GM19372 (cell line): ENCODE results near the gene TARP.
"Not testable (repeated sequence)": the region's sequence is repeated elsewhere in the genome, so short reads cannot be mapped to it uniquely, and the experiment has no call there.

Experiments
- ATAC-seq: cut with Tn5 transposase; IDR thresholded peaks from one replicate; pipeline ENCODE4 v1.9.1; 2021; ENCODE audit warnings: mild to moderate bottlenecking, low read depth, moderate library complexity; ENCODE audit not compliant: unreplicated experiment

TARP gene

DNA sequence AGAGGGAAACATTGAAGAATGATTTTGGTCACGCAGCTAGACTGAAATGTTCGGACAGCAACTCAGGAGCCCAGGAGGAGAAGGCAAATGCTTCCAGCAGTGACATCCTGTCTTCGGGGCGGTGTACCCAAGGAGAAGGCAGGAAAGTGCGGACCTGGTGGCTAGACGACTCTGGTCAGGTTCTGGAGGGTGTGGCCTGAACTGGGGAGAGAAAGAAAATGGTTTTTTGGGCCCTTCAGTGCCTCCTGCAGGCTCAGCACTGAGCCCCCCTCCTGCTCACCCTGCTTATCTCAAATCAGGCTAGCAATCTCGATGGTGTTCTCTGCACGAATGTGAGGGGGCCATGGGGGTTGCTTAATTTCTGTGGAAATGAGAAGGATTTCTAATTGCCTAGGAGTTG is 26.7 kb upstream of the TARP start:
- no peak for ATAC-seq

DNA sequence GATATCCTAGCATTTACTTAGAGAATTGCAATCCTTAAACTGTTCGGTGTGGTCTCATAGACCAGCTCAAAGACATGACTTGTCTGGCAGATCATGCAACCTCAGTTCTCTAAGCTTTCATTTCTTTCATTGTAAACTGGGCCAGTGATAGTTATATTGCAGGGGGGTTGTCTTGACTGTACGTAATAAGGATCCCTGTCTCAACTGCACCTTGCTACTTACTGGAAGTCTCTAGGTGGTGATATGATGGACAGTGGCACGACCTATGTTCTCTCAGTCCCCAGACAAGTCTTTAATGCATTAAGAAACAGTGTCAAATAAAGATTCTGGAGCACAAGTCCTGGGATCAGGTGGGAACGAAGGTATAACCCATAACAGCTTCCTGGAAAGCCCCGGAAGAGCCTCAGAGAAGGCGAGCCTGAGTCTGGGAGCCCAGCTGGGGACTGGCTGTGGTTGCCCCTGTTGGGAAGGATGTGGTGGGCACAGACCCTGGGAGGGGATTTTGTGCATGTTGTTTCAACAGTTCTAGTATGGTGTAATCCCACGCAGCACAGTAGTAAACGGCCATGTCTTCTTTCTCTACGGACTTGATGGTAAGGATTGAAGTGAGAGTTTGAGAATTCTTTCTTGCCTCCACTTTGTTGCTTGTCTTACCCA is 26.0 kb upstream of the TARP start:
- no peak for ATAC-seq

DNA sequence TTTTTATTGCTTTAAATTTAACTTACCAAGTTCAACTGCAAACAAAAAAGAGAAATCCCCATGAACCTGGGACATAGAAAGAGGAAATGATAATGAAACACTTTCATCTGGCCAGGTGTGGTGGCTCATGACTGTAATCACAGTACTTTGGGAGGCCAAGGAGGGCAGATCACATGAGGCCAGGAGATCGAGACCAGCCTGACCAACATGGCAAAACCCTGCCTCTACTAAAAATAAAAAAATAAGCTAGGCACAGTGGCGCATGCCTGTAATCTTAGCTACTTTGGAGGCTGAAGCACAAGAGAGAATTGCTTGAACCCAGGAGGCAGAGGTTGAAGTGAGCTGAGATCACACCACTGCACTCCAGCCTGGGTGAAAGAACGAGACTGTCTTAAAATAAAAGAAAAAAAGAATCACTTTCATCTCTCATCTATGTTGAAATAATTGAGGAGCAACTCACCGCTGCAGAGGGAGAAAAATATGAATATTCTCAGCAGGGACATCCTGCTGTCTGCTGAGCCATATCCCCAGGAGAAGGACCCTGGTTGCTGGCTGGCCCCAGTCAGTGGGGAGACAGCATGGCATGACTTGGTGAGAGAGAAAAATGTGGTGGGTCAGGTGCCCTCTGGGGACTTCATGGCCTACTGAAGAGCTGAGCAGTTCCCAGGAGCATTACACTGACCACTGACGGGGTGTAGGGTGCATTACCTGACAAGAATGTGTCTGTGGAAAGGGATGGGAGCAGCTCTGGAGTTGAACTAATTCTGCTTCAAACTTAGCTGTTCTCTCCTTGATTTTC is 22.8 kb upstream of the TARP start:
- ATAC-seq: peak; percentile 71

DNA sequence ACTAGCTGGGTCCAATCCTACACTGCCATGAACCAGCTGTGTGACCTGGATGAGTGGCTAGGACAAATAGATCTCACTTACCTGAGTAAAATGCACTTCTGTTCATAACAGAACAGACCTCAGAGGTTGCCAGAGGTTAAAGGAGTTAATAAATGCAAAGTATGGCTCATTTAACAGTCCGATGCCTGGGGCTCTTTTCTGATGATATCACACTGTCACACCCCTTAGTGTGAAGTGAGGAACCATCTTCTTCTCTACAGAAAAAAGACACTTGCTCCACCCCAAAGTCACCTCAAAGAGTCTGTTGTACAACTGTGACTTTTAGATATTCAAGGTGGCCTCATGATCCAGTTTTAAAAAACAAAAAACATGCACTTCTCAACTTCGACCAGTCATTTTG is 21.5 kb upstream of the TARP start:
- ATAC-seq: no peak

DNA sequence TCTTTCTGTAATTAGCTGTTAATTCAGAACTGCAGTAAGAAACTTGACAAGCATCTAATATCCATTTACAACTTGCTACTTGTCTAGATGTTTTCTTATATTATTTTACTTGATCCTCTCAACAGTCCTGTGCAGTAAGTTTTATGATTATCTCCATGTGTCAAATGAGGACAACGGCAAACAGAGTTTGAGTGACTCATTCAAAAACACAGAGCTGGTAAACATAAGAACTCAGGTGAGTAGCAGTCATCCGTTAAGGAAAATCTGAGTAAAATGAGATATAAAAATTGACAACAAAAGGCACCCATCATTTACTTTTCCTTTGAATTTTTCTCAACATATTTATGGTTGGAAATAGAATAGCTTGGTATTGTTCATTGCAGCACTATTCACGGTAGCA is 19.0 kb upstream of the TARP start:
- ATAC-seq: no peak

DNA sequence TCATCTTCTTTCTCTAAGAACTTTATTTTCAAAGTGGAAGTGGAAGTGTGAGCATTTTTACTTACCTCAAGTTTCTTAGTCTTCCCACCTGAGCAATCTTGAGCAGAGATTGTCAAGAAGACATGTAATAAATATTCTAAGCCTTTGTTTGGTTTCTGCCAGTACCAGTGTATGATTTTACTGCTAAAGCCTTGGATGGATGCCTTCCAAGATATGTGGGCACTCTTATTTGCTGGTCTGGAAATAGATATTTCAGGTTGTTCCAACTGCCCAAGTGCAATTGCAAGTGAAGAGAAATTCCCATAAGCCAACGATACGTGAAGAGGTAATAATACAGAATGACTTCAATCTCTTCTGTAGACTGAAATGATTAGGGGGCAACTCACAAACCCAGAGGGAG is 18.2 kb upstream of the TARP start:
- no peak for ATAC-seq

DNA sequence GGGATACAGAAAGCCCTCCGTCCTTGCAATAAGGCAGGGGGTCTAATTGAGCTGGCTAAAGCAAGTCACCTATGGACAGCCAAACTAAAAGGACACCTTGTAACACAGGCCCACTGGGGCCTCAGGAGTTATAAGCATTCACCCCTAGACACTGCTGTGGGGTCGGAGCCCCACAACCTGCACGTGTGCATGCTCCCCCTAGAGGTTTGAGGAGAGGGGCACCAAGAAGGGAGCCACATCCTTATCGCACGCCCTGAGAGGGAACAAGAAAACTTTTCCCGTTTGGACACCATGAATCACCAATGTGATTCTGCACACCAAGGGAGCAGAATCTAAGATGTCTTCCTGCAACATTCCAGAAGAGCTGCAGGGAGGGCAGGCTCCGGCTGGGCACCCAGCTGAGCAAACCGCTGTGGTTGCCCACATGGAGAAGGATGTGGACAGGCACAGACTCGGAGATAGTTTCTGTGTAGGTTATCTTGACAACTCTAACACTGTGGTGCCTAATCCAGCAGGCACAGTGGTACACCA is 17.7 kb upstream of the TARP start:
- ATAC-seq: no peak

DNA sequence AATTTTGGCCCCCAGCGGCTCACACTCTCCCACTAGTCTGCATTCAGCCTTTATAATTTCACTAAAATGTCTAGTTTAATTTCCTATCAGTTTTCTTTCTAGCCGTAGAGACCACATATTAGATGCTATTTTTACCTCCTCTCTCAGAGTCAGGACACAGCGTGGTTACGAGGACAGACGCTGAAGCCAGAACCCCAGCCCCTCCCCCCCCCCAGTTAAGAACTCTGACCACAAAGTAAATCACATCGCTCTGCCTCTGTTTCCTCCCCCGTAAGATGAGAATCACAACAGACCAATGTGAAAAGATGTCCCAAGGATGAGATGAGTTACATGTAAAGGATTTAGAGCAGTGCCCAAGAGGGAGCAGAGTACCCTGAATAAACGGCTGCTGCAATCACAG is 11.1 kb upstream of the TARP start:
- ATAC-seq: no peak

DNA sequence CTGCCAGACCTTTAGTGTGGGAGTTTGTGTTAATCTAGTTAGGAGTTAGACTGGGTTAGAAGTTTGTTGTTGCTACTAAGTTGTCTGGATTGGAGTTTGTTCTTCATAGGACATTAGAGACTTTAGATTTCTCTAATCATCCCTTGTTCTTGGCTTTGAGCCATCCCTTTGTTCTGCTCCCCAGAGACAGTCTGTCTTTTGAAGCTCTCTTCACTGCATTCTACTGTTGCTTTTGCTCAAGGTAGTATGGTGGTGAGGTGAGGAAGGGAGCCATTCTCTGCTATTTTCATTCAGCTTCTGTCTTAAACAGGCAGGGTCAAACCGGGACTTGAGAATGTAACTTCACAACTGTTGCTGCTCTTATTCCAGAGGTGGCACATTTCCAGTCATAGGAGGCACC is 10.4 kb upstream of the TARP start:
- no peak for ATAC-seq

DNA sequence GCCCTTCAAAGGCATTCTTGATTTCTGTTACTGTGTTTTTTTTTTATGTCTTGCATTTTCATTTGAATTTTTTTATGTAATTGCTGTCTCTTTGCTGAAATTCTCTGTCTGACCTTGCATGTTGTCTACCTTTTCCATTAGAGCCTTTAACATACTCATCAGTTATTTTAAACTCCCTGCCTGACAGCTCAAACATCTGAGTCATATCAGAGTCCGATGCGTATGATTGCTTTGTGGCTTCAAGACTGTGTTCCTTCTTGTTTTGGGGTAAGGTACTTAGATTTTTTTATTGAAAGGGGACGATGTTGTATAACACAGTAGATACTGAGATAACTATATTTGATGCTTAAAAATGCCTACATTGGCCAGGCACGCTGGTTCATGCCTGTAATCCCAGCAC is 9.7 kb upstream of the TARP start:
- no peak for ATAC-seq

DNA sequence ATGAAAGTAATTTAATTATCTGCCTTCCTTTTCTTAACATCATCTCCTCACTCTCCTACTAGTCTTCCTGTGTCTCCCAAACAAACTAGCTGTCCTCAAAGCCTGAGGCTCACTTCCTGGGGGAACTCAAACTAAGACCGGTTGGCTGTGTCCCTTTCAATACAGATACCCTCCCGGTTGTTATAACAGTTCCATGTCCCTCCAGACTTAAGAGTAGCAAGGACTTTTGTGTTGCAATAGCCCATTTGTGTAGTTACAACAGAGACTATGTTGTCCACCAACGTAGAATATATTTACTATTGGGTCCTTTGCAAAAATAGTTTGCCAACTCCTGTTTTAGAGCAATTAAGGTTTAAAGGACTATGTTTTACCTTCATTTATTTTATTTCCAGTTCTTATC is 8.6 kb upstream of the TARP start:
- no peak for ATAC-seq

DNA sequence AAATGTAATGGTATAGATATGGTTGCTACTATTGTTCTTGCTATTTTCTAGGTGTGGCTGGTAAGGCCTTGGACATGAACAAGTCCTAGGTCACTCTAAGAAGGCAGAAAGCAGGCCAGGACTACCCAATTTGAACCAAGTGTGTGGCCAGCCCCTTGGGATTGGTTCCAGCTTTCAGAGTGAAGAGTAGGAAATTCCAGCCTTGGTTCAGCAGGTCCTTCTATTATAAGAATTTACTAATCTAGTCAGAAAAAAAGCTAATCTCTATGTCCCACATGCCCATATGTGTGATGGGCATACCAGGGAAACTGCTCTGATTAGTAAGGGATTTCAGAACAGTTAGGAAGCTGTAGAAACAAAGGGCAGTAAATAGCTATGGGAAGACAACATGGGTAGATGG is 7.8 kb upstream of the TARP start:
- no peak for ATAC-seq

DNA sequence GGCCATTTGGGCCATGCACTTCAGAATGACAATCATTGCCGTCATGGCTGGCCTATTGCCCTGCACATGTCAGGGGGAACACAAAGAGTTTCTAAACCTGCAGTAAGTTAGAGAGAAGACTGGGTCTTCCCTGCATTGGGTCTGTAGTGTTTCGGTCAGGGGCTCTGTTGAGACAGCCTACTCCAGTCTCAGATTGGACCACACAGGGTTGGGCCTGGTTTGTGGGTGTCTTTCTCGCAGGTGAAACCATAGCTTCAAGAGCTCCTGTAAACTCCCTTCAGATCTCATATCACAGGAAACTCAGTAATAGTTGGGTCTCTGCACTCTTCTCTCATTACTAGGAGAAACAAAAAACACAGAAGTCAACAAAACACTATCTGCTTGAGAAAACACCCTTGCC is 7.3 kb upstream of the TARP start:
- ATAC-seq: no peak

DNA sequence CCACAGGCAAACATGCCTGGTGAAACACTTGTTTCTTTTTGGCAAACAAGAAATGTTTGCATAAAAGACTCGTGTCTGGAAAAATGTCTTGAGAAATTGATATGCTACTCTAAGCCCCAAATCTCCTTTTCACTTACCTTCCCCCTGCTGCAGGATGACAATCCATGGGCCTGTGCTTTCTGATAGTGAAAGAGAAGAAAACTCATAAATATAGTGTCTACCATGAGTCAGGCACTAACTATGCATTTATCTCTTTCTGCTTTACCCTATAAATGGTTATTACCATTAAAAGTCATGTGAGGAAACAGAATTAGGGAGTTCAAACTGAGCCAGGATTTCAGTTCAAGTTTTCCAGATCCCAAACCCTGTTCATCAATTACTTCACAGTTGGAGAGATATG is 6.6 kb upstream of the TARP start:
- ATAC-seq: no peak

DNA sequence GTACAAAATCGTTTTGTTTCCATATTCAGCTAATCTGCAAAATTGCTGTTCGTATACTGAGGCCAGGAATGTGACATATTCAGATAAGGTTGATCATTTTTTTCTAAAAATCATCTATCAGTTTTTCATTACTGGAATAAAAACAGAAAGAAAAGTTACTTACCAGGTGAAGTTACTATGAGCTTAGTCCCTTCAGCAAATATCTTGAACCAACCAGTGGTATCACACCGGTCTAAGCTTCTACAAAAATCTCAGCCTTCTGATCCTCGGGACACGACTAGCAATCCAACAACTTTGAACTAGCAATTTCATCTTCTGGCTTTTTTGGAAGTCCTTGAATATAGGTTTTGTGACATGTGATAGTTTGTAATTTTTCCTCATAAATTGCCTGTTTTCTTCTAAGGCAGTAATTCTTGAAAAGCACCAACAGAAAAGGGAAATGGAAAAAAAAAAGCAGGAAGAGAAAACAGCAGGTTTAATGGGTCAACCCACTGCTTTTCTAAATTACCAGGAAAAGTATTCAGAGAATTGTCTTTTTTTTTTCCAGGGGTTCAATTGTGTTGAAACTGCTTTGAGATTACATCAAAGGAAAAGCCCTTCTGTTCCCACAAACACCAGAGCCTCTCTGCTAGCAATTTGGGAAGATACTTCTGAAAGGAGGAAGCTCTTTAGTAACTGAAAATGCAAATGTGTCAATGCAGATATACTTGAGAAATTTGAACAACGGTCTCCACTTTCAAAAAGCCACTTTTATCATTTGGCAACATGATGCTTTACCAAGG is 2.9 kb upstream of the TARP start:
- ATAC-seq: no peak

DNA sequence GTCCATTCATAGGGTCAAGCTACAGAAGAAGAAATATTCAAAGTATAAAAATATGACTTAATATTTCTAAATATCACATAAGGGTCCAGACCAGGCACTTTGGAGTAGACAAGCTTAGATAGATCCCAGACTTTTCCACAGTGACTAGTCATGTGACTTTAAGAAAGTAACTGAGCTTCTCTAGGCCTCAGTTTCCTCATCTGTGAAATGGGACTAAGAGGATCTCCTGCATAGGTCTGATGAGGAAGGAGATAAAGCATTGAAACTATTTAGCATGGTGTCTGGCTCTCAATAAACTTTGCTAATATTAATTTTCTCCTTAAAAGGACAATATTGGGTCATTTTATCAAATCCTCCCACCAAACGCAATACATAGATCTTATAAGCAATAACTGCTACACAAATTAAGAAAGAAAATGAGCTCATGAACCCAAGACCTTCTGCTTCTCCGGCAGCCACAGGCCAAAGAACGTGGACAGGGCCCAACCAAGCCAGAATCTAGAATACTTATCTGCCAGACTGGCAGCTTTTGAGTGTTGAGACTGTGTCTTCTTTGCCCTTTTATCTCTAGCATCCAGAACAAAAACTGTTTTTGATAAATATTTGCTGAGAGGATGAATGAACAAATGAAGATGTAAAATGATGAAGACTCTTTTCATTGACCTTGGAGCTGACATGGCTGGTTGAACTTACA is 1.6 kb upstream of the TARP start:
- ATAC-seq: no peak

DNA sequence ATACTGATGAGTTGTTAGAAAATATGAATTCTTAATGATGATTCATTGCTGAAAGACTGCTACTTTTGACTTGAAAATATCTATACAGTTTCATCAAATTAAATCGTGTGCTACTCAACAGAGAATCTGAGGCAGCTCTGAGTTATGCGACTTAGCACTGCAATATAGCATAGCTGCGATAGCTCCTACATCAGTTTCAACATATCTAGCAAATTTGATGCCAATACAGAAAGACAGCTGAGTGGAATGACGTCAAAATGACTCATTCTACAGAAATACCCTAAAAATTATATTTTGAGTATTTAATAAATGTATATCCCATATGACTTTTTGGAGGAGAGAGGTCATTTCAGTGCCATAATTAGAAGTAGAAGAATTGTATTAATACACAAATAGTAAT is 1.1 kb upstream of the TARP start:
- no peak for ATAC-seq

DNA sequence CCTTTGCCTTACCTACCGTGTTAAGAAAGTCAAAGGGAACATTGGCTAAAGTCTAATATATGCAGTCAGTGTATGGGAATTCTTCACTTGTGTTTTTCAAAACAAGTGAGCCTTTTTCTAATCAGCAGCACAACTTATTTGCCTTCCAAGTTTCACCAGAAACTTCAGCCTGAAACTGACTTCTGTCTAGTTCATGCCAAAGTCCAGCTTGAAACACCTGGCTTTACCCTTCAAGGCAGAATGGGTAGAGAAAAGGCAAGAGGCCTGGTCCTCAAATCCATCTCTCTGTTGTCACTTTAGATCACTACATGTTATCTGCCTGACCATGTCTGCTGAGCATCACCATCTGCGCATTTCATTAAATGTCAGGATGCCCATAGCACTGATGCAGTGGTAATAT is 3.0 kb downstream of the TARP start:
- not testable (repeated sequence) for ATAC-seq

DNA sequence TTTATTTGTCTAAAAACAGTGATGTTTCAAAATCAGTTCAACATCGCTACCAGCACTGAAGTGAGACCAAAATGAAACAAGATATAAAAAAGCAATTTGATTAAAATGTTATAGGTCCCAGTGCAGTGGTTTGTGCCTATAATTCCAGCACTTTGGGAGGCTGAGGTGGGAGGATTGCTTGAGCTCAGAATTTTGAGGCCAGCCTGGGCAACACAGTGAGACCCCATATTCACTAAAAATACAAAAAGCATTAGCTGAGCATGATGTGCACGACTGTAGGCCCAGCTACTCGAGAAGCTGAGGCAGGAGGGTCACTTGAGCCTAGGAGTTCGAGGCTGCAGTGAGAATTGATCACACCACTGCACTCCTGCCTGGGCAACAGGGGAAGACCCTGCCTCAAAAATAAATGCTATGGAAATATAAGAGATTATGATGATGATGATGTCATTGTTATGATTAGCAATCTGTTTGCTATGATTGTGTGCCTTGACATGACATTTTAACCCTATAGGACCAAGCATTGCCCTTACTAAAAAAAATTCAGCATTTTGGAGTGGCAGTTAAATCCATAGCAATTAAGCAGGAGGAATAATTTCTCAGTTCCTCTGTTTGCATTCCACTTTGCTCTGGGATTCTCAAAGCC is 3.6 kb downstream of the TARP start:
- not testable (repeated sequence) for ATAC-seq

DNA sequence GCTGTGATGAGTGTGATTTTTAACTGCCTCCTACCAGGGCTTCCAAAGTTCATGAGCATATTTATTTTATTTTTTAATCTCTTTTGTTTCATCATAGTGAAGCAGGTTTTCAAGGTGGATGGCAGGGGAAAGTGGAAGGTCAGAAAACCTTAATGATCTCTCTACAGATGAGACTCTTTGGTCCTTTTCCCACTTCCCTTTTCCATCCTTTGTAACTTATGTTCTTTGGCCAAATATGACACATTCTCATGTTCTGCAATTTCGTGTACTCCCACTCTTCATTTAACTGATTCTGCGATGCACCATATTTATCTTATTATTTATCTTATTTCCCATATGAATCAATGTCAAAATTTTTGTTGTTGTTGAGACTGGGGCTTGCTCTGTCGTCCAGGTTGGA is 7.5 kb downstream of the TARP start:
- not testable (repeated sequence) for ATAC-seq
